Measurements from ENCODE around the gene BTG1.

The BTG1 gene

DNA sequence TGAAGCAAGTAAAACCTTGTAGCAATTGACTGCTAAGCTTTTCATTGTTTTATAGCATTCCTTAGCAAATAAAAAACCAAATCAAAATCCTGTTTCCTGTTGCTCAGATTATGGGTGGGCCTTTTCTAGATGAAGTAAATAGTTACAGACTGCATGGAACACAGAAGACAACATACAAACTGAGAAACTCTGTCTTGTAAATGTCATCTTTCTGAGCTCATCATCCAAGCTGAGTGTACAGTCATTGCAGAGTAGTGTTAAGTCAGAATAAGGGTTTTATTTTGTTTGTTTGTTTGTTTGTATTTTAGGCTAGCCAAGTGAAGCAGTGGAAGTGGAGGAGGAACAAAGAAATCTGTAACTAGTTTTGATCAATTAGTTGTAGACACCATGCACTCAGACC lies 24.4 kb upstream of the BTG1 start:
- H3K9me3 ChIP-seq (ENCODE audit: insufficient read depth, low read length, severe bottlenecking) = no peaks in the 10 kb centered on the region
- no peak for TF ChIP-seq EZH2 (IDR thresholded peaks at IDR 0.05; ENCODE audit: borderline replicate concordance, low read depth, low read length, severe bottlenecking)
- TF ChIP-seq, protein P1, sequence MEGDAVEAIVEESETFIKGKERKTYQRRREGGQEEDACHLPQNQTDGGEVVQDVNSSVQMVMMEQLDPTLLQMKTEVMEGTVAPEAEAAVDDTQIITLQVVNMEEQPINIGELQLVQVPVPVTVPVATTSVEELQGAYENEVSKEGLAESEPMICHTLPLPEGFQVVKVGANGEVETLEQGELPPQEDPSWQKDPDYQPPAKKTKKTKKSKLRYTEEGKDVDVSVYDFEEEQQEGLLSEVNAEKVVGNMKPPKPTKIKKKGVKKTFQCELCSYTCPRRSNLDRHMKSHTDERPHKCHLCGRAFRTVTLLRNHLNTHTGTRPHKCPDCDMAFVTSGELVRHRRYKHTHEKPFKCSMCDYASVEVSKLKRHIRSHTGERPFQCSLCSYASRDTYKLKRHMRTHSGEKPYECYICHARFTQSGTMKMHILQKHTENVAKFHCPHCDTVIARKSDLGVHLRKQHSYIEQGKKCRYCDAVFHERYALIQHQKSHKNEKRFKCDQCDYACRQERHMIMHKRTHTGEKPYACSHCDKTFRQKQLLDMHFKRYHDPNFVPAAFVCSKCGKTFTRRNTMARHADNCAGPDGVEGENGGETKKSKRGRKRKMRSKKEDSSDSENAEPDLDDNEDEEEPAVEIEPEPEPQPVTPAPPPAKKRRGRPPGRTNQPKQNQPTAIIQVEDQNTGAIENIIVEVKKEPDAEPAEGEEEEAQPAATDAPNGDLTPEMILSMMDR (IDR thresholded peaks at IDR 0.05; ENCODE audit: borderline replicate concordance, extremely low read depth, low read length, poor library complexity, severe bottlenecking) = no peak
- H2AFZ ChIP-seq (ENCODE audit: low read depth, low read length) = 0 out of 2 replicates have a peak overlapping the region, but pooled peaks have one; percentile 3
- no peaks in the 10 kb centered on the region for H4K20me1 ChIP-seq (ENCODE audit: insufficient read depth, low read length)
- DNase-seq (no peak), ATAC-seq (ENCODE audit: insufficient read depth, low read depth) (no peak)
- H3K4me3 ChIP-seq (ENCODE audit: low read depth in 1 of 2, low read length in 2 of 2) = no peak overlapping the region
- no peaks in the 10 kb centered on the region for H3K27me3 ChIP-seq (ENCODE audit: insufficient read depth, low read length, poor library complexity)
- no peaks in the 10 kb centered on the region for H3K79me2 ChIP-seq (ENCODE audit: insufficient read depth, low read length)
- H3K9ac ChIP-seq (ENCODE audit: low read depth, low read length) = no peak overlapping the region
- no peaks in the 10 kb centered on the region for H3K4me1 ChIP-seq (ENCODE audit: insufficient read depth, low read length)
- H3K27ac ChIP-seq (ENCODE audit: low read length) = no peak overlapping the region
- no peak overlapping the region for H3K4me2 ChIP-seq (ENCODE audit: insufficient read depth, low read length)
- H3K36me3 ChIP-seq (ENCODE audit: insufficient read depth, low read length) = no peaks in the 10 kb centered on the region

- Histone ChIP-seq H3K9me3 (ENCODE audit: insufficient read depth, low read length, severe bottlenecking) (no peaks in the 10 kb centered on the region), H3K36me3 (ENCODE audit: insufficient read depth, low read length) (no peaks in the 10 kb centered on the region), H4K20me1 (ENCODE audit: insufficient read depth, low read length) (no peaks in the 10 kb centered on the region), H3K4me1 (ENCODE audit: insufficient read depth, low read length) (no peaks in the 10 kb centered on the region), H3K4me3 (ENCODE audit: low read depth in 1 of 2, low read length in 2 of 2) (no peak overlapping the region), H3K9ac (ENCODE audit: low read depth, low read length) (no peak overlapping the region), H3K27me3 (ENCODE audit: insufficient read depth, low read length, poor library complexity) (no peaks in the 10 kb centered on the region), H3K79me2 (ENCODE audit: insufficient read depth, low read length) (no peaks in the 10 kb centered on the region), H3K27ac (ENCODE audit: low read length) (no peak overlapping the region), H3K4me2 (ENCODE audit: insufficient read depth, low read length) (no peak overlapping the region), H2AFZ (ENCODE audit: low read depth, low read length) (no peak overlapping the region)
- DNase-seq (no peak), ATAC-seq (ENCODE audit: insufficient read depth, low read depth) (no peak)
- TF ChIP-seq EZH2 (IDR thresholded peaks at IDR 0.05; ENCODE audit: borderline replicate concordance, low read depth, low read length, severe bottlenecking) = no peak
- TF ChIP-seq, protein P1 (IDR thresholded peaks at IDR 0.05; ENCODE audit: borderline replicate concordance, extremely low read depth, low read length, poor library complexity, severe bottlenecking) = no peak
Measured at GRCh38 chr12:92167075-92167474, 21.4 kb upstream of the BTG1 start.

- H2AFZ ChIP-seq (ENCODE audit: low read depth, low read length) = no peak overlapping the region
- no peak overlapping the region for H3K9ac ChIP-seq (ENCODE audit: low read depth, low read length)
- DNase-seq (no peak), ATAC-seq (ENCODE audit: insufficient read depth, low read depth) (no peak)
- TF ChIP-seq, protein P1 (IDR thresholded peaks at IDR 0.05; ENCODE audit: borderline replicate concordance, extremely low read depth, low read length, poor library complexity, severe bottlenecking) = no peak
- TF ChIP-seq EZH2 (IDR thresholded peaks at IDR 0.05; ENCODE audit: borderline replicate concordance, low read depth, low read length, severe bottlenecking) = no peak
- H3K9me3 ChIP-seq (ENCODE audit: insufficient read depth, low read length, severe bottlenecking) = no peaks in the 10 kb centered on the region
- H4K20me1 ChIP-seq (ENCODE audit: insufficient read depth, low read length) = no peaks in the 10 kb centered on the region
- no peaks in the 10 kb centered on the region for H3K79me2 ChIP-seq (ENCODE audit: insufficient read depth, low read length)
- no peaks in the 10 kb centered on the region for H3K4me1 ChIP-seq (ENCODE audit: insufficient read depth, low read length)
- H3K36me3 ChIP-seq (ENCODE audit: insufficient read depth, low read length) = no peaks in the 10 kb centered on the region
- H3K27ac ChIP-seq (ENCODE audit: low read length) = no peak overlapping the region
- H3K27me3 ChIP-seq (ENCODE audit: insufficient read depth, low read length, poor library complexity) = no peaks in the 10 kb centered on the region
- H3K4me2 ChIP-seq (ENCODE audit: insufficient read depth, low read length) = no peak overlapping the region
- H3K4me3 ChIP-seq (ENCODE audit: low read depth in 1 of 2, low read length in 2 of 2) = no peak overlapping the region
Measured at GRCh38 chr12:92164712-92165111, 19.1 kb upstream of the BTG1 start.

- DNase-seq = no peak
- no peak overlapping the region for H3K4me3 ChIP-seq (ENCODE audit: low read depth in 1 of 2, low read length in 2 of 2)
Measured at GRCh38 chr12:92162079-92162478, 16.4 kb upstream of the BTG1 start.

More at GRCh38 chr12:92162079-92162478, 16.4 kb upstream of the BTG1 start:
- TF ChIP-seq, protein P1 (IDR thresholded peaks at IDR 0.05; ENCODE audit: borderline replicate concordance, extremely low read depth, low read length, poor library complexity, severe bottlenecking) = no peak
- no peak for TF ChIP-seq EZH2 (IDR thresholded peaks at IDR 0.05; ENCODE audit: borderline replicate concordance, low read depth, low read length, severe bottlenecking)
- no peak overlapping the region for H3K9ac ChIP-seq (ENCODE audit: low read depth, low read length)
- H3K4me1 ChIP-seq (ENCODE audit: insufficient read depth, low read length) = no peaks in the 10 kb centered on the region
- no peak overlapping the region for H3K27ac ChIP-seq (ENCODE audit: low read length)
- ATAC-seq (ENCODE audit: insufficient read depth, low read depth) = no peak
- no peaks in the 10 kb centered on the region for H3K79me2 ChIP-seq (ENCODE audit: insufficient read depth, low read length)
- H3K9me3 ChIP-seq (ENCODE audit: insufficient read depth, low read length, severe bottlenecking) = no peaks in the 10 kb centered on the region
- no peaks in the 10 kb centered on the region for H3K36me3 ChIP-seq (ENCODE audit: insufficient read depth, low read length)
- no peaks in the 10 kb centered on the region for H4K20me1 ChIP-seq (ENCODE audit: insufficient read depth, low read length)
- H3K4me2 ChIP-seq (ENCODE audit: insufficient read depth, low read length) = no peak overlapping the region
- no peak overlapping the region for H2AFZ ChIP-seq (ENCODE audit: low read depth, low read length)
- no peaks in the 10 kb centered on the region for H3K27me3 ChIP-seq (ENCODE audit: insufficient read depth, low read length, poor library complexity)

Measured in DND-41 (cell line).